Lower leg skin (tissue), 3 donors: ENCODE data around the gene ZNF749.

Experiments used
- CTCF ChIP-seq, 3 donors: fragments of 450-650 bp; IDR thresholded peaks; one replicate each; pipeline ENCODE4 v1.5.1; 2016; ENCODE audit warnings: antibody characterized with exemption in 3 of 3, mild to moderate bottlenecking in 3 of 3, moderate library complexity in 2 of 3
- POLR2A ChIP-seq, 2 donors: fragments of 450-650 bp; IDR thresholded peaks; one replicate each; pipeline ENCODE4 v1.6.1; 2016 to 2017; ENCODE audit warnings: antibody characterized with exemption in 2 of 2, mild to moderate bottlenecking in 1 of 2, moderate library complexity in 1 of 2

- no peak for TF ChIP-seq CTCF (IDR thresholded peaks at IDR 0.05)
- TF ChIP-seq POLR2A (IDR thresholded peaks at IDR 0.05), result no peak
These were observed 30.7 kb downstream of the ZNF749 start for GRCh38 chr19:57465680-57466381.
